Measurements from ENCODE around the gene PSMG4.

DNA sequence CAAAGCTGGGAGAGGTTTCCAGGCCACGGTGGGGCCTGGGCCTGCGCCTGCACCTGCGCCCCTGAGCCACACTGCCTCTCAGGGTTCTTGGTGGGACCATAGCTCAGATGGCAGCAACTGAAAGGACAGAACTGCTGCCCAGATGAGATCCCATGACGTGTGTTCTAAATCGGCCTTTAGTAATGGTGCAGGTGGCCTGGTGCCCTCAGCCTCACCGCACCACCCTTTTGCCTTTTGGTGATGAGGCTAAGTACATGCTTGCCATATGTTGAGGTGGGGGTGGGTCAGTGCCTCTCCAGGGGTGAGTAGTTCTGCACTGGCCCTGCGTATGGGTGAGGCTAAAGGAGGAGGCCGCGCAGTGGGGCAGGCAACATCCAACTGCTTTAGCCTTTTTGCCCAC, 7.4 kb downstream of the PSMG4 start:
- TF ChIP-seq, protein P1, sequence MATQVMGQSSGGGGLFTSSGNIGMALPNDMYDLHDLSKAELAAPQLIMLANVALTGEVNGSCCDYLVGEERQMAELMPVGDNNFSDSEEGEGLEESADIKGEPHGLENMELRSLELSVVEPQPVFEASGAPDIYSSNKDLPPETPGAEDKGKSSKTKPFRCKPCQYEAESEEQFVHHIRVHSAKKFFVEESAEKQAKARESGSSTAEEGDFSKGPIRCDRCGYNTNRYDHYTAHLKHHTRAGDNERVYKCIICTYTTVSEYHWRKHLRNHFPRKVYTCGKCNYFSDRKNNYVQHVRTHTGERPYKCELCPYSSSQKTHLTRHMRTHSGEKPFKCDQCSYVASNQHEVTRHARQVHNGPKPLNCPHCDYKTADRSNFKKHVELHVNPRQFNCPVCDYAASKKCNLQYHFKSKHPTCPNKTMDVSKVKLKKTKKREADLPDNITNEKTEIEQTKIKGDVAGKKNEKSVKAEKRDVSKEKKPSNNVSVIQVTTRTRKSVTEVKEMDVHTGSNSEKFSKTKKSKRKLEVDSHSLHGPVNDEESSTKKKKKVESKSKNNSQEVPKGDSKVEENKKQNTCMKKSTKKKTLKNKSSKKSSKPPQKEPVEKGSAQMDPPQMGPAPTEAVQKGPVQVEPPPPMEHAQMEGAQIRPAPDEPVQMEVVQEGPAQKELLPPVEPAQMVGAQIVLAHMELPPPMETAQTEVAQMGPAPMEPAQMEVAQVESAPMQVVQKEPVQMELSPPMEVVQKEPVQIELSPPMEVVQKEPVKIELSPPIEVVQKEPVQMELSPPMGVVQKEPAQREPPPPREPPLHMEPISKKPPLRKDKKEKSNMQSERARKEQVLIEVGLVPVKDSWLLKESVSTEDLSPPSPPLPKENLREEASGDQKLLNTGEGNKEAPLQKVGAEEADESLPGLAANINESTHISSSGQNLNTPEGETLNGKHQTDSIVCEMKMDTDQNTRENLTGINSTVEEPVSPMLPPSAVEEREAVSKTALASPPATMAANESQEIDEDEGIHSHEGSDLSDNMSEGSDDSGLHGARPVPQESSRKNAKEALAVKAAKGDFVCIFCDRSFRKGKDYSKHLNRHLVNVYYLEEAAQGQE (IDR thresholded peaks at IDR 0.05; ENCODE audit: insufficient read depth in 1 of 2, low read depth in 2 of 2, low read length in 2 of 2), result no peak
- TF ChIP-seq TAF1 (IDR thresholded peaks at IDR 0.05; ENCODE audit: borderline replicate concordance, insufficient read depth, low read length) (no peak), SIN3A (IDR thresholded peaks at IDR 0.05; ENCODE audit: borderline replicate concordance, insufficient read depth, low read length) (no peak), POLR2AphosphoS5 (IDR thresholded peaks at IDR 0.05; ENCODE audit: low read depth, low read length) (no peak), FOXP2 (optimal IDR thresholded peaks at IDR 0.05; ENCODE audit: borderline replicate concordance, extremely low read depth, extremely low read length, insufficient read depth) (no peak)

All from PFSK-1 (cell line).